GM19324 (cell line): ENCODE data around the gene TP73.
"Not testable (repeated sequence)": the region's sequence is repeated elsewhere in the genome, so short reads cannot be mapped to it uniquely, and the experiment has no call there.

Source experiments
- ATAC-seq: cut with Tn5 transposase; IDR thresholded peaks from one replicate; pipeline ENCODE4 v1.9.1; 2021; ENCODE audit warnings: mild to moderate bottlenecking, moderate library complexity; ENCODE audit not compliant: unreplicated experiment, low FRiP score

TP73 gene

GRCh38 chr1:3722846-3723245 is 70.5 kb downstream of the TP73 start:
- ATAC-seq: no peak

GRCh38 chr1:3724416-3725030 is 72.2 kb downstream of the TP73 start:
- ATAC-seq: not testable (repeated sequence)

GRCh38 chr1:3725366-3725765 is 73.0 kb downstream of the TP73 start:
- ATAC-seq: no peak

- ATAC-seq: no peak
These were observed 74.9 kb downstream of the TP73 start for GRCh38 chr1:3727042-3727824.

- ATAC-seq: no peak
These were observed 75.8 kb downstream of the TP73 start for GRCh38 chr1:3727825-3728776.

- no peak for ATAC-seq
These were observed 77.6 kb downstream of the TP73 start for GRCh38 chr1:3729594-3730542.

GRCh38 chr1:3730543-3731247 is 78.4 kb downstream of the TP73 start:
- ATAC-seq: no peak

GRCh38 chr1:3731583-3732433 is 79.5 kb downstream of the TP73 start:
- no peak for ATAC-seq

GRCh38 chr1:3732434-3733093 is 80.2 kb downstream of the TP73 start:
- ATAC-seq: no peak

GRCh38 chr1:3733094-3733882 is 81.0 kb downstream of the TP73 start:
- no peak for ATAC-seq

- ATAC-seq: no peak
These were observed 81.7 kb downstream of the TP73 start for GRCh38 chr1:3733883-3734589.

GRCh38 chr1:3734602-3735001 is 82.3 kb downstream of the TP73 start:
- ATAC-seq: no peak

- ATAC-seq: no peak
These were observed 82.8 kb downstream of the TP73 start for GRCh38 chr1:3735027-3735681.

- ATAC-seq: no peak
These were observed 83.4 kb downstream of the TP73 start for GRCh38 chr1:3735688-3736087.

- ATAC-seq: no peak
These were observed 83.8 kb downstream of the TP73 start for GRCh38 chr1:3736131-3736561.

- ATAC-seq: no peak
These were observed 84.4 kb downstream of the TP73 start for GRCh38 chr1:3736708-3737107.
